Panc1 (cell line): ENCODE data around the gene DAB1. TPM values are rescaled to one million over a fixed set of nuclear protein-coding genes. Genes with fewer than 3 reads are reported as not detected.

ENCODE experiments used
- ATAC-seq: fragments of 200-7000 bp; cut with Tn5 transposase; 2 replicates; pipeline ENCODE4 v1.9.1; 2020; ENCODE audit warnings: mild to moderate bottlenecking, moderate library complexity
- BruUV-seq: library from RNA; stranded (reverse); fragments of 400-500 nt; replicated peaks from 2 replicates; lab custom pipeline; 2021; lab: Mats Ljungman, UMichigan
- CTCF ChIA-PET: fragments of 300-600 bp; sonication (Branson Sonifier 250); formaldehyde crosslinking; loops from one replicate; lab custom pipeline; 2022; ENCODE audit warnings: antibody characterized with exemption; lab: Charles Lee
- POLR2A ChIA-PET: fragments of 300-600 bp; sonication (Branson Sonifier 250); formaldehyde crosslinking; loops from one replicate; lab custom pipeline; 2022; ENCODE audit warnings: antibody characterized with exemption; lab: Charles Lee
- DNase-seq: peaks from one replicate; pipeline ENCODE4 v3.0.0-alpha.2; 2010; ENCODE audit warnings: low read depth, low spot score
- H3K27ac ChIP-seq: 2 replicates; pipeline ENCODE4 v1.5.1; 2011; ENCODE audit warnings: mild to moderate bottlenecking, low read length, inconsistent platforms
- H3K27me3 ChIP-seq: fragments of 200-500 bp; sonication (Bioruptor generic); 2 replicates; pipeline ENCODE4 v1.6.0; 2014; ENCODE audit warnings: low read length, inconsistent platforms; ENCODE audit not compliant: control insufficient read depth, insufficient read depth
- H3K36me3 ChIP-seq: fragments of 200-500 bp; sonication (Bioruptor generic); 2 replicates; pipeline ENCODE4 v1.5.1; 2014; ENCODE audit warnings: inconsistent platforms, mild to moderate bottlenecking, low read length, moderate library complexity; ENCODE audit not compliant: control insufficient read depth, insufficient read depth
- H3K4me1 ChIP-seq: 2 replicates; pipeline ENCODE4 v1.5.1; 2011; ENCODE audit warnings: inconsistent platforms, mild to moderate bottlenecking, low read length, moderate library complexity; ENCODE audit not compliant: control insufficient read depth, insufficient read depth
- H3K4me3 ChIP-seq, 2 experiments: 2 replicates each; pipeline ENCODE4 v1.5.1; 2011 to 2012; ENCODE audit warnings: low read depth in 2 of 2, low read length in 2 of 2, mild to moderate bottlenecking in 2 of 2, inconsistent platforms in 1 of 2, moderate library complexity in 1 of 2
- H3K9me3 ChIP-seq: fragments of 200-500 bp; sonication (Bioruptor generic); 2 replicates; pipeline ENCODE4 v1.5.1; 2014; ENCODE audit warnings: low read depth, mild to moderate bottlenecking, inconsistent platforms, low read length, moderate library complexity; ENCODE audit not compliant: control insufficient read depth, insufficient read depth
- POLR2AphosphoS5 ChIP-seq: IDR thresholded peaks from 2 replicates; pipeline ENCODE4 v1.6.1; 2012; ENCODE audit warnings: mild to moderate bottlenecking, low read depth, low read length, moderate library complexity
- SIN3A ChIP-seq: IDR thresholded peaks from 2 replicates; pipeline ENCODE4 v1.6.1; 2012; ENCODE audit warnings: low read depth, mild to moderate bottlenecking, low read length, moderate library complexity, borderline replicate concordance; ENCODE audit not compliant: insufficient read depth
- TCF7L2 ChIP-seq: IDR thresholded peaks from 2 replicates; pipeline ENCODE4 v1.6.1; 2011; ENCODE audit warnings: mild to moderate bottlenecking, low read depth, low read length, inconsistent platforms
- in situ Hi-C: cut with HindIII; loops from 2 replicates; pipeline ENCODE4 v1.10.0; 2016; ENCODE audit warnings: low sequenced_read_pairs, low pct_unique_long_range_greater_than_20kb
- intact Hi-C: fragments of 100-400 bp; cut with micrococcal nuclease; formaldehyde crosslinking; loops from one replicate; pipeline ENCODE4 v1.10.0; 2022; ENCODE audit not compliant: unreplicated experiment
- total RNA-seq: library from RNA; stranded (reverse); gene quantifications from one replicate; pipeline ENCODE4 v1.2.1, GENCODE V29; 2021; ENCODE audit not compliant: unreplicated experiment
- TF ChIP-seq, protein P1 (sequence below): fragments of 450-650 bp; IDR thresholded peaks from 2 replicates; pipeline ENCODE4 v1.5.1; 2017; ENCODE audit warnings: mild to moderate bottlenecking
- TF ChIP-seq, protein P2 (sequence below), 2 experiments: IDR thresholded peaks; 2 replicates each; pipeline ENCODE4 v1.6.1; 2011 to 2012; ENCODE audit warnings: low read depth in 2 of 2, control low read depth in 1 of 2, low read length in 1 of 2, mild to moderate bottlenecking in 1 of 2, moderate library complexity in 1 of 2; ENCODE audit not compliant: insufficient read depth in 1 of 2

Gene DAB1
- total RNA-seq, 1 experiment from 2014 or later, result 0.05 TPM

DNA sequence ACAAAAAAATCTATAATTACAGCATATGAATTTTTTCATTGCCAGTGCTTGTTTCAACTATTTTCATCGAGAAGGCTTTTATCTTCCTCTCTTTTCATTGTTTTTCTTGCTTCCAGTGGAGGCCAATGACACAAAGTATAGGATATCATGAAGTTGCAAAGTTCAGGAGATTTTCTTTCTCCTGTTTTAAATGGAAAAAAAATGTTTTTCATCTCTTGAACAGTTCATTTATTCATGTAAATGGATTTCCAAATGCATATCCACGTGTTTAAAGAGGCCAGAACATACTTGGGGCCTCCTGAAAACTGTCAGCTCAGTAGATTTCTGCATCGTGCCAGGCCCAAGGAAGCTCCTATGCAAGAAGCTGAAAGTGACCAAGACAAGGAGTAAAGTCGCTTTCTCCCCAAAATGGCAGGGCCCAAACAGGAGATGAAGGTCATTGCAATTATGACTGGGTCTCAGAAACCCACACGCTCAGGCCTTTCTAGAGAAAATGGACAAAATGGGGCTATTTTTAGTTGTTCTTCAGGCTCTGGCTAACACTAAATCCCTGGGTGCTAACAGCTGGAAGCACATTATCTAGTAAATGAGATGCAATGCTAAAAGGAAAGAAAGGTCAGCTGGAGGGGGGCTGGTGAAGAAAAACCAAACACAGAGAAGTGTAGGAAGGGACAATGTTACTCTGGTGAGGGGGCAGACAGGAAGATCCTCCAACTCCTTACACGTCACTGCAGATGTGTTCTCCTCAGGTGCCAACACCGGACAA is 321.1 kb downstream of the DAB1 start:
- DNase-seq (no peak), ATAC-seq (no peak)
- BruUV-seq, result no TSS peak
- Histone ChIP-seq H3K9me3 (no peaks in the 10 kb centered on the region), H3K27ac (no peak overlapping the region), H3K27me3 (no peaks in the 10 kb centered on the region), H3K36me3 (no peaks in the 10 kb centered on the region), H3K4me1 (no peaks in the 10 kb centered on the region), H3K4me3 (no peak overlapping the region)
- intact Hi-C loops, result no loop called here
- ChIA-PET CTCF (no interaction called here), POLR2A (no interaction called here)
- in situ Hi-C loops, result no loop called here
- TF ChIP-seq, protein P1, sequence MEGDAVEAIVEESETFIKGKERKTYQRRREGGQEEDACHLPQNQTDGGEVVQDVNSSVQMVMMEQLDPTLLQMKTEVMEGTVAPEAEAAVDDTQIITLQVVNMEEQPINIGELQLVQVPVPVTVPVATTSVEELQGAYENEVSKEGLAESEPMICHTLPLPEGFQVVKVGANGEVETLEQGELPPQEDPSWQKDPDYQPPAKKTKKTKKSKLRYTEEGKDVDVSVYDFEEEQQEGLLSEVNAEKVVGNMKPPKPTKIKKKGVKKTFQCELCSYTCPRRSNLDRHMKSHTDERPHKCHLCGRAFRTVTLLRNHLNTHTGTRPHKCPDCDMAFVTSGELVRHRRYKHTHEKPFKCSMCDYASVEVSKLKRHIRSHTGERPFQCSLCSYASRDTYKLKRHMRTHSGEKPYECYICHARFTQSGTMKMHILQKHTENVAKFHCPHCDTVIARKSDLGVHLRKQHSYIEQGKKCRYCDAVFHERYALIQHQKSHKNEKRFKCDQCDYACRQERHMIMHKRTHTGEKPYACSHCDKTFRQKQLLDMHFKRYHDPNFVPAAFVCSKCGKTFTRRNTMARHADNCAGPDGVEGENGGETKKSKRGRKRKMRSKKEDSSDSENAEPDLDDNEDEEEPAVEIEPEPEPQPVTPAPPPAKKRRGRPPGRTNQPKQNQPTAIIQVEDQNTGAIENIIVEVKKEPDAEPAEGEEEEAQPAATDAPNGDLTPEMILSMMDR, result no peak
- TF ChIP-seq SIN3A (no peak), TCF7L2 (no peak), POLR2AphosphoS5 (no peak)
- TF ChIP-seq, protein P2, sequence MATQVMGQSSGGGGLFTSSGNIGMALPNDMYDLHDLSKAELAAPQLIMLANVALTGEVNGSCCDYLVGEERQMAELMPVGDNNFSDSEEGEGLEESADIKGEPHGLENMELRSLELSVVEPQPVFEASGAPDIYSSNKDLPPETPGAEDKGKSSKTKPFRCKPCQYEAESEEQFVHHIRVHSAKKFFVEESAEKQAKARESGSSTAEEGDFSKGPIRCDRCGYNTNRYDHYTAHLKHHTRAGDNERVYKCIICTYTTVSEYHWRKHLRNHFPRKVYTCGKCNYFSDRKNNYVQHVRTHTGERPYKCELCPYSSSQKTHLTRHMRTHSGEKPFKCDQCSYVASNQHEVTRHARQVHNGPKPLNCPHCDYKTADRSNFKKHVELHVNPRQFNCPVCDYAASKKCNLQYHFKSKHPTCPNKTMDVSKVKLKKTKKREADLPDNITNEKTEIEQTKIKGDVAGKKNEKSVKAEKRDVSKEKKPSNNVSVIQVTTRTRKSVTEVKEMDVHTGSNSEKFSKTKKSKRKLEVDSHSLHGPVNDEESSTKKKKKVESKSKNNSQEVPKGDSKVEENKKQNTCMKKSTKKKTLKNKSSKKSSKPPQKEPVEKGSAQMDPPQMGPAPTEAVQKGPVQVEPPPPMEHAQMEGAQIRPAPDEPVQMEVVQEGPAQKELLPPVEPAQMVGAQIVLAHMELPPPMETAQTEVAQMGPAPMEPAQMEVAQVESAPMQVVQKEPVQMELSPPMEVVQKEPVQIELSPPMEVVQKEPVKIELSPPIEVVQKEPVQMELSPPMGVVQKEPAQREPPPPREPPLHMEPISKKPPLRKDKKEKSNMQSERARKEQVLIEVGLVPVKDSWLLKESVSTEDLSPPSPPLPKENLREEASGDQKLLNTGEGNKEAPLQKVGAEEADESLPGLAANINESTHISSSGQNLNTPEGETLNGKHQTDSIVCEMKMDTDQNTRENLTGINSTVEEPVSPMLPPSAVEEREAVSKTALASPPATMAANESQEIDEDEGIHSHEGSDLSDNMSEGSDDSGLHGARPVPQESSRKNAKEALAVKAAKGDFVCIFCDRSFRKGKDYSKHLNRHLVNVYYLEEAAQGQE (IDR thresholded peaks at IDR 0.05; ENCODE audit: insufficient read depth in 1 of 2, low read depth in 2 of 2, low read length in 1 of 2), result no peak

DNA sequence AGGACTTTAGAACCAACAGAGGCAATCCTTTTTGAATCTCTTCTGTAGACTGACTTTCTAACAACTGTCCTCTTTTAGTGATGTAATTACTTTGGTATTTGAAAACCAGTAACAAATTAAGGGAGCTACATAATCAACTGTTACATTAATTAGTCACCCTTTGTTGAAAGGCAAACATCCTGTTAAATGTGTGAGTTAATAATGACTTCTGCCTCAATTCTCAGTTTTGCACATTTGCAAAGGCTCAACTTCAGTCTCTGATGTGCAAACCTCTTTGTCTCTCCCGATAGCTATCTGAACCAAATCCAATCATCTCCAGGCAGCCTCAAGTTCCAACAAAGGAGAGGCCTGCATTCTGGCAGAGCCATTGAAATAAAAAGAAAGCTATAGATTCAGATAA is 322.7 kb downstream of the DAB1 start:
- ATAC-seq (no peak), DNase-seq (no peak)
- Histone ChIP-seq H3K27ac (no peak overlapping the region), H3K27me3 (no peaks in the 10 kb centered on the region), H3K36me3 (no peaks in the 10 kb centered on the region), H3K4me1 (no peaks in the 10 kb centered on the region), H3K9me3 (no peaks in the 10 kb centered on the region), H3K4me3 (no peak overlapping the region)
- no TSS peak for BruUV-seq
- intact Hi-C loops (no loop called here), in situ Hi-C loops (no loop called here)
- ChIA-PET POLR2A (no interaction called here), CTCF (no interaction called here)
- TF ChIP-seq, protein P1, result no peak
- TF ChIP-seq, protein P2 (IDR thresholded peaks at IDR 0.05; ENCODE audit: insufficient read depth in 1 of 2, low read depth in 2 of 2, low read length in 1 of 2), result no peak
- TF ChIP-seq POLR2AphosphoS5 (no peak), TCF7L2 (no peak), SIN3A (no peak)
